HepG2 (cell line): ENCODE data around the gene NPB. TPM values are rescaled to one million over a fixed set of nuclear protein-coding genes. Genes with fewer than 3 reads are reported as not detected.

Source experiments
- BCLAF1 ChIP-seq: fragments of 450-650 bp; IDR thresholded peaks from 2 replicates; pipeline ENCODE4 v1.6.1; 2017; ENCODE audit warnings: mild to moderate bottlenecking
- BRCA1 ChIP-seq: sonication (generic); formaldehyde crosslinking; IDR thresholded peaks from 2 replicates; pipeline ENCODE4 v1.4.0; 2020; ENCODE audit warnings: missing genetic modification reagents
- GATA4 ChIP-seq: sonication (generic); IDR thresholded peaks from 2 replicates; pipeline ENCODE4 v1.6.1; 2016; ENCODE audit warnings: antibody characterized with exemption, low read depth, borderline replicate concordance
- KDM4B ChIP-seq: sonication (generic); formaldehyde crosslinking; IDR thresholded peaks from 2 replicates; pipeline ENCODE4 v1.4.0; 2020; ENCODE audit warnings: missing genetic modification reagents
- PAWR ChIP-seq: sonication (generic); formaldehyde crosslinking; IDR thresholded peaks from 2 replicates; pipeline ENCODE4 v1.4.0; 2020; ENCODE audit warnings: missing genetic modification reagents, mild to moderate bottlenecking, borderline replicate concordance
- ZNF142 ChIP-seq: sonication (generic); formaldehyde crosslinking; IDR thresholded peaks from 2 replicates; pipeline ENCODE4 v1.4.0; 2020; ENCODE audit warnings: missing genetic modification reagents
- ZNF251 ChIP-seq: sonication (generic); formaldehyde crosslinking; IDR thresholded peaks from 2 replicates; pipeline ENCODE4 v1.9.0; 2021; ENCODE audit warnings: mild to moderate bottlenecking, missing genetic modification reagents
- ZNF614 ChIP-seq: IDR thresholded peaks from 2 replicates; pipeline ENCODE4 v1.6.1; 2018; ENCODE audit warnings: missing biosample characterization, missing genetic modification reagents, inconsistent platforms, borderline replicate concordance
- ZNF672 ChIP-seq: sonication (generic); formaldehyde crosslinking; IDR thresholded peaks from 2 replicates; pipeline ENCODE4 v1.8.1; 2022; ENCODE audit warnings: missing genetic modification reagents
- ZNF746 ChIP-seq: sonication (generic); formaldehyde crosslinking; IDR thresholded peaks from 2 replicates; pipeline ENCODE4 v1.8.0; 2022; ENCODE audit warnings: mild to moderate bottlenecking, missing genetic modification reagents
- ZNF780A ChIP-seq: sonication (generic); formaldehyde crosslinking; IDR thresholded peaks from 2 replicates; pipeline ENCODE4 v1.8.0; 2022; ENCODE audit warnings: mild to moderate bottlenecking, missing genetic modification reagents, moderate library complexity
- polyA plus RNA-seq, 8 experiments: library from polyadenylated mRNA; depleted of rRNA in 3 of 8; stranded (reverse) in 7 of 8; unstranded in 1 of 8; fragments of >200 nt; fragmentation: Illumina TruSeq in 4 of 8; extraction: Trizol in 4 of 8; gene quantifications; 2 replicates each; pipeline versions ENCODE4 v1.2.1 to v1.2.3, GENCODE V29; 2011 to 2016; ENCODE audit warnings: low read depth in 4 of 8, missing spikeins in 1 of 8, mixed read lengths in 1 of 8; ENCODE audit not compliant: insufficient read depth in 1 of 8
- total RNA-seq, 5 experiments: library from RNA; depleted of rRNA; stranded (reverse); fragments of >200 nt; fragmentation: Illumina TruSeq; extraction: Trizol; gene quantifications; 2 replicates each; pipeline ENCODE4 v1.2.3, GENCODE V29; 2016; ENCODE audit warnings: low read depth in 1 of 5
- TF ChIP-seq, protein P1 (sequence below), 2 experiments: sonication (generic) in 1 of 2; formaldehyde crosslinking in 1 of 2; IDR thresholded peaks; 2 replicates each; pipeline versions ENCODE4 v1.4.0 to v1.6.1; 2016 to 2020; ENCODE audit warnings: borderline replicate concordance in 1 of 2, low read depth in 1 of 2, mild to moderate bottlenecking in 1 of 2, missing genetic modification reagents in 1 of 2
- TF ChIP-seq, protein P2 (sequence below): conservative IDR thresholded peaks from 2 replicates; pipeline ENCODE4 v1.6.1; 2018; ENCODE audit warnings: missing genetic modification reagents

The NPB gene
- total and polyA plus RNA-seq, 2 of the 13 experiments (the other 11 are each of a cell fraction or from before 2014, with no cell fraction given), result 0.11 to 0.93 TPM

GRCh38 chr17:81860756-81861568 is 41.1 kb upstream of the NPB start (continued):
- TF ChIP-seq ZNF614 (CRISPR knock-in tag) (peak; percentile 58; the same call in 1 of the 2 replicates), PAWR (no peak), ZNF780A (no peak), BCLAF1 (no peak), KDM4B (CRISPR knock-in tag) (peak; percentile 72; the same call in 1 of the 2 replicates), GATA4 (peak; percentile 57; the same call in 1 of the 2 replicates), ZNF746 (no peak; the same call in 1 of the 2 replicates), BRCA1 (CRISPR knock-in tag) (peak; percentile 86; the same call in 1 of the 2 replicates), ZNF142 (CRISPR knock-in tag) (peak; percentile 60; the same call in 1 of the 2 replicates), ZNF672 (CRISPR knock-in tag) (no peak), ZNF251 (CRISPR knock-in tag) (no peak)
- TF ChIP-seq, protein P1, sequence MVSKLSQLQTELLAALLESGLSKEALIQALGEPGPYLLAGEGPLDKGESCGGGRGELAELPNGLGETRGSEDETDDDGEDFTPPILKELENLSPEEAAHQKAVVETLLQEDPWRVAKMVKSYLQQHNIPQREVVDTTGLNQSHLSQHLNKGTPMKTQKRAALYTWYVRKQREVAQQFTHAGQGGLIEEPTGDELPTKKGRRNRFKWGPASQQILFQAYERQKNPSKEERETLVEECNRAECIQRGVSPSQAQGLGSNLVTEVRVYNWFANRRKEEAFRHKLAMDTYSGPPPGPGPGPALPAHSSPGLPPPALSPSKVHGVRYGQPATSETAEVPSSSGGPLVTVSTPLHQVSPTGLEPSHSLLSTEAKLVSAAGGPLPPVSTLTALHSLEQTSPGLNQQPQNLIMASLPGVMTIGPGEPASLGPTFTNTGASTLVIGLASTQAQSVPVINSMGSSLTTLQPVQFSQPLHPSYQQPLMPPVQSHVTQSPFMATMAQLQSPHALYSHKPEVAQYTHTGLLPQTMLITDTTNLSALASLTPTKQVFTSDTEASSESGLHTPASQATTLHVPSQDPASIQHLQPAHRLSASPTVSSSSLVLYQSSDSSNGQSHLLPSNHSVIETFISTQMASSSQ (IDR thresholded peaks at IDR 0.05; ENCODE audit: low read depth), result no peak; the same call in 1 of the 2 replicates
- TF ChIP-seq, protein P1 (CRISPR knock-in tag; IDR thresholded peaks at IDR 0.05; ENCODE audit: borderline replicate concordance), result peak; percentile 82; the same call in 1 of the 2 replicates
- TF ChIP-seq, protein P2, sequence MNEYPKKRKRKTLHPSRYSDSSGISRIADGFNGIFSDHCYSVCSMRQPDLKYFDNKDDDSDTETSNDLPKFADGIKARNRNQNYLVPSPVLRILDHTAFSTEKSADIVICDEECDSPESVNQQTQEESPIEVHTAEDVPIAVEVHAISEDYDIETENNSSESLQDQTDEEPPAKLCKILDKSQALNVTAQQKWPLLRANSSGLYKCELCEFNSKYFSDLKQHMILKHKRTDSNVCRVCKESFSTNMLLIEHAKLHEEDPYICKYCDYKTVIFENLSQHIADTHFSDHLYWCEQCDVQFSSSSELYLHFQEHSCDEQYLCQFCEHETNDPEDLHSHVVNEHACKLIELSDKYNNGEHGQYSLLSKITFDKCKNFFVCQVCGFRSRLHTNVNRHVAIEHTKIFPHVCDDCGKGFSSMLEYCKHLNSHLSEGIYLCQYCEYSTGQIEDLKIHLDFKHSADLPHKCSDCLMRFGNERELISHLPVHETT (CRISPR knock-in tag), result peak; percentile 97
